ENCODE measurements around the gene SEC62.
A peak's percentile ranks its signal among the peaks of the same experiment; 100 is the strongest.
"Not testable (repeated sequence)": the region's sequence is repeated elsewhere in the genome, so short reads cannot be mapped to it uniquely, and the experiment has no call there.

SEC62 gene

DNA sequence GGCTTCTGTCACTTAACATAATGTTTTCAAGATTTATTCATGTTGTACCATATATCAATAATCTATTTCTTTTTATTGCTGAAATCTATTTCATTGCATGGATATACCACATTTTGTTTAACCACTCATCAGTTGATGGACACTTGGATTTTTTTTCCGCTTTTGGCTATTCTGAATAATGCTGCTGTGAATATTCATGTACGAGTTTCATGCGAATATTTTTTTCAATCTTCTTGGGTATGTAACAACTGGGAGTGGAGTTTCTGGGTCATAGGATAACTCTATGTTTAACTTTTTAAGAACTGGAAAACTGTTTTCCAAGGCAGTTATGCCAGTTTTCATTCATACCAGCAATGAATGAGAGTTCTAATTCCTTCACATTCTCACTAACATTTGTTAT lies 49.5 kb downstream of the SEC62 start:
- DNase-seq (ENCODE audit: low spot score) = no peak

DNA sequence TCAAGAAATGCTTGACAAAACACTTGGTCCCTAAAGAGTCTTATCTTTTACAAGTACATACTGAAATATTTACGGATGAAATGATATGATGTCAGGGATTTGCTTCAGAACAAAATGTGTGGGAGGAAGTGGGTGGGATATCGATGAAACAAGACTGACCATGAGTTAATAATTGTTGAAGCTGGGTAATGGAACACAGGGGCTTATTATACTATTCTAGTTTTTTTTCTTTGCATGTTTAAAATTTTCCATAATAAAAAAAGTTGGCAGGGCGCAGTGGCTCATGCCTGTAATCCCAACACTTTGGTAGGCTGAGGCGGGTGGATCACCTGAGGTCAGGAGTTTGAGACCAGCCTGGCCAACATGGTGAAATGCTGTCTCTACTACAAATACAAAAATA lies 52.7 kb downstream of the SEC62 start:
- DNase-seq (ENCODE audit: low spot score) = not testable (repeated sequence)

DNA sequence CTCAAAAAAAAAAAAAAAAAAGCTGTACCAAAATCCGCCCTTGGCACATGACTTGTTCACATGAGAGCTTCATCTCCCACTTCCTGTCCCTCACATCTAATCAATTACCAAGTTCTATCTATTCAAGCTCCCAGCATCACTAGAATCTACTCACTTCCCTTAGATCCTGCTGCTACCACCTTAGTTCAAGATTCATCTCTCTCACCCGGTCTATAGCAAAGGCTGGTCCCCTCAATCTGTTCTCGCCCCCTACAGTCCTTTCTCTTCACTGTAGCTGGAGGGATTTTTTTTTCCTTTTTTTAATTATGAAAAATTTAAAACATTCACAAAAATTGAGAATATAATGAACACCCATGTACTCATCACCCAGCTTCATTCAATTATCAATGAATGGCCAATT lies 54.5 kb downstream of the SEC62 start:
- DNase-seq (ENCODE audit: low spot score) = no peak

- no peak for DNase-seq (ENCODE audit: low spot score)
Observed at GRCh38 chr3:170022336-170022735, 55.7 kb downstream of the SEC62 start.

- no peak for DNase-seq (ENCODE audit: low spot score)
Observed at GRCh38 chr3:170023165-170023564, 56.6 kb downstream of the SEC62 start.

DNA sequence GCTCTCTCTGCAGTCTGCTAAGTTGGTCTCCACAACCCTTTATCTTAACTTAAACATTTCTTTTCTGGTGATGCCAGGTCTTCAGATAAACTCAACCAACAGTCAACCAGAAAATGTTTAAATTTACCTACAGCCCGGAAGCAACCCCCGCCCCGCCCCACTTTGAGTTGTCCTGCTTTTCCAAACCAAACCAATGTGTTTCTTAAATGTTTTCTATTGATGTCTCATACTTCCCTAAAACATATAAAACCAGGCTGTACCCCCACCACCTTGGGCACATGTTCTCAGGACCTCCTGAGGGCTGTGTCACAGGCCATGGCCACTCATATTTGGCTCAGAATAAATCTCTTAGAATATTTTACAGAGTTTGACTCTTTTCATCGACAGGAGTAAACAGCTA lies 58.0 kb downstream of the SEC62 start:
- no peak for DNase-seq (ENCODE audit: low spot score)

- DNase-seq (ENCODE audit: low spot score) = no peak
Observed at GRCh38 chr3:170027233-170028102, 60.9 kb downstream of the SEC62 start.

- no peak for DNase-seq (ENCODE audit: low spot score)
Observed at GRCh38 chr3:170033489-170033888, 66.9 kb downstream of the SEC62 start.

DNA sequence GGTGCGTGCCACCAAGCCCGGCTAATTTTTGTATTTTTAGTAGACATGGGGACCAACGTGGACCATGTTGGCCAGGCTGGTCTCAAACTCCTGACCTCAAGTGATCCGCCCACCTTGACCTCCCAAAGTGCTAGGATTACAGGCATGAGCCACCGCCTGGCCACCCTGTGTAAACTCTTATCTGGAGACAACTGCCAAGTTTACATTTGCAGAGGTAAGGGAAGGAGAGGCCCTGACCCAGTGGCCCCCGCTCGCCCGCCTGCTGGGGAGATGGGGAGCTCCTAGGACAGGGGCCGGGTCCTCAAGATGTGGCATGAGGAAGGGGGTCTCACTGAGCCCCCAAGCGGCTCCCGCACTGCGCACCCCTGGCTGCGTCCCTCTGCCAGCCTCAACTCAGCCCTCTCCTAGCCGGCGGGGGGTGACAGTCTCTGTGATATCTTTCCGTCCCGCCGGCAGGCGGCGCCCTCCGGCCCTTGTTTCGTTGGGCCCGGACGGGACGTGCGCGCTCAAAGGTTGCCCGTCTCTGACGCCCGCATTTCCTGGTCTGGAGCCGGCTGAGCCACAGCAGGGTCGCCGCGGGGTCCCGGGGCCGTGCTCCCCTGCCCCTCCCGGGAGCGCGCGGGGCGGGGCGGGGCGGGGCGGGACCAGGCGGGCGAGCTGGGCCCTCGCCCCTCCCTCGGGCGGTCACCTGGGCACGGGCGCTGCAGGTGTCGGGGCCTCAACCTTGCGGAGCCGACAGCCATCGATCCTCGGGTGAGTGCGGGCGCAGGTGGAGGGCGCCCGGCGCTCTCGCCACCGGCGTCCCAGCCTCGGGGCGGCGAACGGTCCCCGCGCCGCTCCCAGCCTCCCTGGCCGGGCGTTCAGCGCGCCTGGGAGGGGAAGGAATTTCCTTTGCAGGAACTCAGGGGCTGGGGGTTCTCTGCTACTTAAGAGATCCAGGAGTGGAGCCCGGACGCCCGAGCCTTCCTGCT lies 71.1 kb downstream of the SEC62 start, which contains the start of gene GPR160:
TSS of gene GPR160 (plus strand) at position 533 of the 971 bp plus-strand sequence. CDS start 45,978 bp downstream, outside the sequence.
- peak; percentile 75 for DNase-seq (ENCODE audit: low spot score)

DNA sequence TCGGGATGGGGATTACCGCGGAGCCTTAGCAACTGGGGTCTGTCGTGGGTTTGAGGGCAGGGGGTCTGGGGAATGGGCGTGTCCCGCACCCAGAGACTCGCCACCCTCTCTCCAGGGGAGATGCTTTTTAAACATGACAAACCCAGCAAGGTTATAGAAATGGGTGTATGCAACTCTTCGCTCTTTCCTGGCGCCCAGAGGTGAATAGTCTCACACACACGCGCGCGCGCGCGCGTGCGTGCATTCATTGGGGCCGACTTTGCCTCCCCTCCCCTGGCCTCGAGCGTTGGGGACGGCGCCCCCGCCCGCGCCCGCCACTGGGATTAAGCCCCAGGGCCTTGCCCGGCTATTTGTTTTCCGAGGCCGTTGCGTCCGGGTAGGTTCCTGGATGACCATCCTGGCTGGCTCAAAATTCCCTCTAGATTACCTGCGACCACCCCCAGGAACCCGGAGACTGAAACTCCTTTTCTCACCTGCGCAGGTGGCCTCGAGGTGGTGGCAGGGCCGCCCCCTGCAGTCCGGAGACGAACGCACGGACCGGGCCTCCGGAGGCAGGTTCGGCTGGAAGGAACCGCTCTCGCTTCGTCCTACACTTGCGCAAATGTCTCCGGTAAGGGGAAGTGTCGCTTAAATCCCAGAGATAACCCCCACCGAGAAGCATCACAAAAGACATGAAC lies 72.0 kb downstream of the SEC62 start:
- no peak for DNase-seq (ENCODE audit: low spot score)

- no peak for DNase-seq (ENCODE audit: low spot score)
Observed at GRCh38 chr3:170040418-170040817, 73.8 kb downstream of the SEC62 start.

- DNase-seq (ENCODE audit: low spot score) = no peak
Observed at GRCh38 chr3:170043506-170043905, 76.9 kb downstream of the SEC62 start.

DNA sequence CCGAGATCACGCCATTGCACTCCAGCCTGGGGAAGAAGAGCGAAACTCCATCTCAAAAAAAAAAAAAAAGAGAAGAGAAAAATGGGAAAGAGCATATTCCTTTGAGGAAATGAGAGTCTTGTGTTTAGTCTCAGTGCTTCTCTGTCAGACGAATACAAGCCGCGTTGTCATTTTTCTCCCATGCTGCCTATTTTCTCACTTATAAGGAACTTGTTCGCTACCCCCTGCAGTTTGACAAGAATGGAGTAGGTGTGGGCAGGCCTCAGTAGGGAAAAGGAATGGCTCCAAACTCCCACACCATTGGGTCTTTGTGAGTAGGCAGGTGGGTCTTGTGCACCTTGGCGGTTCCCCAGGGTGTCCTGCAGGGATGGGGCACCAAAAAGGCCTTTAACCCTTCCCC lies 77.7 kb downstream of the SEC62 start:
- DNase-seq (ENCODE audit: low spot score) = no peak

DNA sequence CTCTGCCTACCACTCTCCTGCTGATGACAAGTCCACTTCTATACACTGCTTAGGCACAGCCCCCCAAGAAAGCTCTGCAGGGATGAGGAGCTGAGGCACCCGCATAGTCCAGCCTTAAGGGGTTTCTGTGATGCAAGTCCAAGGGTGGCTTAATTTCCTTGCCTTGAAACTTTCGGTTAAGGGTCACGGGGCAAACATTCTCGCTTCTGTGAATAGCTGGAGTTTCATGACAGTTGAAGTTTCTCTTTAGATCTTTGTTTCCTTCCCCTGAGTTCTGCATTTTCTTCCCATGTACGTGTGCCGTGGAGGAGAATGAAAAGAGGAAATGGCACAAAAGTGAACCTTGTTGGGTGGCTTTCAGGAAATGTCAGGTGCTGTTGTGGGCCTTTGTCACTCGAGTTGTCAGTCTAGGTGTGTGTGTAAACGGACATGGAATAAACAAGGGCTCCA lies 78.2 kb downstream of the SEC62 start:
- no peak for DNase-seq (ENCODE audit: low spot score)

DNA sequence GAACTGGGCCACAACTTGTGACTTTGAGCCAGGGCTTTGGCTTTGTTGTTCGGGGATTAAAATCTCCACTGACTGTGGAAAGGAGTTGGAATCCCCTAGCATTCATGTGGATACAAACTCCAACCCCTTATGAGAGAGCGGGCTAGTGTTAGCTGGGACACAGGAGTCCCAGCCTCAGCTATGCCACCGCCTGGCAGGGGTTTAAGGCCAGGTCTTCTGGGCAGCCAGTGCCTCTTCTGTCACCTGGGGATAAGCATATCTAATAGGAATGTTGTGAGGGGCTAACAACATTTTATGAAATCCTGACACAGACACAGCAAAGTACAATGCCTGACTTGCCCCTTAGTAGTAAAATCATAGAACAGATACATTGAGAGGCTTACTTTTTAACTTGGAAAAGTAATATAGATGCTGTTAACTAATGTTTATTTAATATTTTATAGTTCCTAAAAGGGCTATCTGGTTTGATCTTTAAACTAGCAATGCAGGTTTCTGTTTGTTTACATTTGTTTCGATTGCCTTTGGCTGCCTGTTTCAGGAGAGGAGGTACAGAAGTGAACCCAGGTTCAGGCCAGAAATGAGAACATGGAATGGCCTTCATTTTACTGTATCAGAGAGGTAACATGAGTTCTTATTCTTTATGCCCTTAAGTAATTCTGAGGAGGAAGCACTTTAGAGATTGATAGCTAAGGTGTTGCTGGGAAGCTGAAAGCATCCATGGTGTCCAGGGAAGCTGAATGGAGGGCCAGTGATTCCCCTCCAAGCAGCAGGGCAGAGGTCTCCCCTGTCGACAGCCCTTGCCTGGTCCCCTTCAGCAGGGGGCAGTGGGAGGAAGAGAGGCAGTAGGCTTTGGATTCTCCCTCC lies 79.9 kb downstream of the SEC62 start:
- no peak for DNase-seq (ENCODE audit: low spot score)

GRCh38 chr3:170047133-170047404 lies 80.5 kb downstream of the SEC62 start:
- no peak for DNase-seq (ENCODE audit: low spot score)
